ENCODE measurements around the gene R3HDM2.

R3HDM2 gene

GRCh38 chr12:57239587-57240065 is 191.2 kb downstream of the R3HDM2 start:
- peak in 2 of 14 donors; percentile 43 to 73 for DNase-seq

DNA sequence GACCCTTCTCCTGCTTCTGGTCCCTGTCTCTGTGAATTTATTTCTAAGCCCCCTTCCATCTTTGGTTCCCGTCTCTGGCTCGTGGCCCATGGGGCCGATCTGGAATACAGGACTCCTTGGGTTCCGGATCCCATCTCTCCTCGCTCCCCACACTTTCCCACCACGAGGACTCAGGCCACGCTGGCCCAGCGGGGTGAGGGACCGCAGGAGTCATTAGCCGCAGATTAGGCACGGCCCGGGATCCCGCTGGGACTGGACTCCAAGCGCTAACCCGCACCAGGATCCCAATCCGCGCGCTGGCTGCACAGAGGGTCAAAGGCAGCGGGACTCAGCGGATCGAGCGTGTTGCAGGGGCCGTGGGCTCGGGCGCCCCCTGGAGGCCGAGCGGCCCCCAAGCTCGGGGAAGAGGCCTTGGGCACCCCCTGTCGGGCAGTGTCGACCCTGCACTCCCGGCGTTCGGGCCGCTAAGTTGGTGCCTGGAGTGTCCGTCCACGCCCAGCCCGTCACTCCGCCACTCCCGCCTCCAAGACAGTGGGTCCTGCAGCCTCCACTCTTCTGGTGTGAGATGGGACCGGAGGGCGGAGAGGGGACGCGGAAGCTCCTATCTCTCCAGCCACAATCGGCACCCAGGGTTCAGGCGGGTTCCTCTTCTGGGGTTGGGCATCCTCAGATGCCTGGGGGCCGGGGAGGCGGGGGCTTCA is 191.8 kb downstream of the R3HDM2 start:
- peak in 13 of 14 donors; percentile 39 to 88 (median 74) for DNase-seq

DNA sequence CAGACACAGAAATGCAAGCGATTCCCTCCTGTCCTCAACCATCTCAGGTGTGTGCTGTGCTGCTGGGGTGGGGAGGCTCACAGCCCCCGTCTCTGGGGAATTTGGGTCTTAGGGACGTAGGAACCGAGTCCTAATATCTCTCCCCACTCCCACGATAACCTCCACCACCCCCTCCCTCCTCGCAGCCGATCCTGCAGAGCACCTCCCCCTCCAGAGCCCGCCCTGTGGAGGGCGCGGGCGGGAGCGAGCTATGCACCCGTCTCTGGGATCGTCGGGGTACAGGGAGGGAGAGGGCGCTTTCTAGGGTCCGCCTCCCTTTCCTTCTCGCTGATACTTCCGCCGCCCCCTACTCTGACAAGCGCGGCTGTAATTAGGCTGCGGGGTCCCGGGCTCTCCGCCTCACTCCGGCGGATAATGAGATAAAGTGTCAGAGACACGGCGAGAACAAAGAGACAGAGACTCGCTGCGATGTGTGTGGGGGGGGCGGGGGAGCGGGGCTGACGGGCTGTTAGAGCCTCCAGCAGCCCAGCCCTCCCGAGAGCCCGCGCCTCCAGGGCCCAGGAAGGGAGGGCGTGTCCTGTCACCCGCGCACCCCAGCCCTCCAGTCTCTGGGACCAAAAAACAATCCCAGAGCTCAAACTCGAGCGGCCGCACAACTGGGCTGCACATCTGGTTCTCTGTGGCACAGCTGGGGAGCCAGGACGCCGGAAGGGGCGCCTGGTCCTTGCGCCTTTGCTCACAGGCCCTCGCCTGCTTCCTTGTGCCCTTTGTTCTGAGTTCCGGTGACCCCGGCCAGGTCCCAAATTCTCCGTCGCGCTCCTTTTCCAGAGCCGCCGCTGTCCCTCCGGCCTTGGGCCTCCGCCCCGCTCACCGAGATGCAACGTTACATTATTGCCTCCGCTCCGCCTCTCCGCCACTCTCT is 192.7 kb downstream of the R3HDM2 start:
- peak in 1 of 14 donors; percentile 36 for DNase-seq

DNA sequence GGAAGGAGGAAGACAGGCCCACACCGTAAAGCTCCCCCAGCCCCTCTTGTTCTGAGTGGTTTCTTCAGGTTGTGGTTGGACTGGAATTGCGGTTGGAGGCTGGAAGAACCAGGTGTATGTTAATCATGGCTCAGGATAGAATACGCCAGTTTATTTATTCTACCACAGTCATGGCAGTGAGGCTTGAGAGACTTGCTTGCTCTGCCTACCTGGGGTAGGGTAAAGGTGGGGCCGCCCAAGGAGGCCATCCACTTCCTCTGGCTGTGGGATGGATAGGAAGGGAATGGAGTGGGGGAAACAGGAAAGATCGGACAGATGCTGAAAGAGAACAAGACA is 193.3 kb downstream of the R3HDM2 start:
- DNase-seq = no peak

- DNase-seq = no peak
Observed at GRCh38 chr12:57236925-57237595, 193.8 kb downstream of the R3HDM2 start.

DNA sequence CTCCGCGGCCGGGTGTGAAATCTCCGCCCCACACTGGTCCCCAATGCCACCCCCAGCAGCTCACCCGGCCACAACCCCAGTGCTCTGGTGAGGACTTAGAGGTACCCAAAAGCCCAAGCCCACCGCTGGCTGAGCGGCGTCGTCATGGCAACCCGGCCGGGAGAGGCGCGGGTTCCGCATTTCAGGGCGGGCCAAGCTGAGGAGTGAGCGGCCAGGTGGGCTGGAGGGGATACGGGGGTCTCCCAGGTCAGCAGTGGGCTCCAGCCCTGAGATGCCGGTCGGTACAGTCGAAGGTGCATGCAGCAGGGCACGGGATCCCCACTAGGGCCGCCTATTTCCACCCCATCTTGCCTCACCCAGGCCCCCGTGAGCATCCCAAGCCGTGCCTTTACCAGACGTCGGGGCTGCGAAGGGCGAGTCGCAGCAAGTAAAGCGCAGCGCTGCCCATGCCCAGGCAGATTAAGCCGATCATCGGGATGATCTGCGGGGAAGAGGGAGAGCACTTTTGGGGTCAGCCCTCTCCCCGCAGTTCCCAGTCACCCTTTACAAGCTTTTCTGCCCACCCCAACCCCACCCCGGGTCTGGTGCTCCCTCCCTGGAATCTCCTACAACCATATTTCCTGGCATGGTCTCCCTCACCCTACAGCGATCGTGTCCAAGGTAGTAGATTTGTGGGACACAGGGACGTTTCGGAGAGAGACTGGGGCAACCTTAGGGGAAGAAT is 194.5 kb downstream of the R3HDM2 start:
- no peak for DNase-seq

DNA sequence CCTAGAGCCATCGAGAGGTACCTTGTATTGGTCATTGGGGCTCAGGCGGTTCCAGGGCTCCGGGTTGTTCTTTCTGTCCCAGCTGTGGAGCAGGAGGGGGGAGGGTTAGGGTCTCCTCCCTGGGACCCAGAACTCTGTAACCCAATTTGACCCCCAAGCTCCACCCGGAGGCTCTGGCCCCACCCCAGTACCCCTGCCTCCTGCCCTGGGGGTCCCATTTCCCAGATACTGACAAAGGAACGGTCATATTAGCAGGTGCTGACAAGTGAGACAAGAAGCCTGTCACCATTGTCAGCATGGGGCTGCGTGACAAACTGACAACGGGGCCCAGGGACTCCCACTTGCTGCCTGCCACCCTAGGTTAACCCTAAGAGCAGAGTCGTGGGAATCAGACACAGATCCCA is 195.1 kb downstream of the R3HDM2 start:
- DNase-seq = no peak

DNA sequence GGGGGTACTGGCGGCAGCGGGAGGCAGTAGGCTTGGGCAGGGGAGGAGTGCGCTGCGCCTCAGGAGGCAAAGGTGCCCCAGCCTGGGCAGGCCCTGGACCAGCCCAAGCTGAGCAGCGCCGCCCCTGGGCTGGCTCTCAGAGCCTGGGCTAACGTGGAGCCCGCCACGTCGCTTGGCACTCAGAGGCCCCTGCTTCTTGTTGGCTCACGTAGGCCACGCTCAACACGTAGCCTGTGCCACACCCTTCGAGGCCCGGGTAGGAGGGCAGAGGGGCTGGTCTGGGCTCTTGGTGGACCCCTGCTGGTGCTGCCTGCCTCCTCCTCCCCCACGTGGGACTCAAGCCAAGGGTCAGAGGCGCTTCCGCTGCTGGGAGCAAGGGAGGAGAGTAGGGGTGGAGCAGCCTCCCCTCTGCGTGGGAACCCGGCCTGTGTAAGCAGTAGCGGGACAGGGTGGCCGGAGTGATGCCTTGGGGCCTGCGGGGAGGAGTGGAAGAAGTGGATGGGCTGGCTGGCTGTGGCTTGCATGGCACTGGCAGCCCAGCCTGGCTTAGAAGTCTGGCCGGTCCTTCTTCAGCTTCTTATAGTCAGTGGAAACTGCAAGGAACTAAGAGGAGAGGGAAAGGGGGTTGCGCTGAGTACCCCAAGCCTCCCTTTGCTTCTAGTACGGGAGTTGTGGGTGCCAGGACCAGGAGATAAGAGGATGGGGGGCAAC is 195.7 kb downstream of the R3HDM2 start:
- DNase-seq = no peak

- DNase-seq = no peak
Observed at GRCh38 chr12:57234571-57235016, 196.2 kb downstream of the R3HDM2 start.

- no peak for DNase-seq
Observed at GRCh38 chr12:57234233-57234570, 196.6 kb downstream of the R3HDM2 start.

DNA sequence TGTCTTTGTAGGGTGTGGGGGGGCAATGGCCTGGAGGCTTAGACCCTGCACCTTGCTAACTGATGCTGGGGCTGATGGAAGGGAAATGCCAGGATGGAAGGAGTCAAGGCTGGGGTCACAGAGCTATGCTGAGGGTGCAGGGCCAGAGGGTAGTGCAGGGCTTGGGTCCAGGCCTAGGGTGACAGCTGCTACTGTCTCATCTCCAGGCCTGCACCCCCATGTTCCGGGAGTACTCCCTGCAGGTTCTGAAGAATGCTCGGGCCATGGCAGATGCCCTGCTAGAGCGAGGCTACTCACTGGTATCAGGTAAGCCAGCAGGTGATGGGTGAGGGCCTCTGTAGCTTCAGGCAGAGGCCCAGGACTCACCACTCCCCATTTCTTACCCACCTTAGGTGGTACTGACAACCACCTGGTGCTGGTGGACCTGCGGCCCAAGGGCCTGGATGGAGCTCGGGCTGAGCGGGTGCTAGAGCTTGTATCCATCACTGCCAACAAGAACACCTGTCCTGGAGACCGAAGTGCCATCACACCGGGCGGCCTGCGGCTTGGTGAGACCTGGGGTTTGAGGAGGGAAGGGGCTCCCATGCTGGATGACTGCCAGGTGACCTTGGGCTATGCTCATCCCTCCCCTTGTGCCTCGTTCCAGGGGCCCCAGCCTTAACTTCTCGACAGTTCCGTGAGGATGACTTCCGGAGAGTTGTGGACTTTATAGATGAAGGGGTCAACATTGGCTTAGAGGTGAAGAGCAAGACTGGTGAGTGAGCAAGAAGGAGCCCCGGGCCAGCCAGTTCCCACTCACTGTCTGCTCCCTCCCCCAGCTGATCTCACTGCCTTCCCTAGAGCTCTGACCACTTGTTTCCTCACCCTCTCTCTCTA is 197.2 kb downstream of the R3HDM2 start:
- no peak for DNase-seq

DNA sequence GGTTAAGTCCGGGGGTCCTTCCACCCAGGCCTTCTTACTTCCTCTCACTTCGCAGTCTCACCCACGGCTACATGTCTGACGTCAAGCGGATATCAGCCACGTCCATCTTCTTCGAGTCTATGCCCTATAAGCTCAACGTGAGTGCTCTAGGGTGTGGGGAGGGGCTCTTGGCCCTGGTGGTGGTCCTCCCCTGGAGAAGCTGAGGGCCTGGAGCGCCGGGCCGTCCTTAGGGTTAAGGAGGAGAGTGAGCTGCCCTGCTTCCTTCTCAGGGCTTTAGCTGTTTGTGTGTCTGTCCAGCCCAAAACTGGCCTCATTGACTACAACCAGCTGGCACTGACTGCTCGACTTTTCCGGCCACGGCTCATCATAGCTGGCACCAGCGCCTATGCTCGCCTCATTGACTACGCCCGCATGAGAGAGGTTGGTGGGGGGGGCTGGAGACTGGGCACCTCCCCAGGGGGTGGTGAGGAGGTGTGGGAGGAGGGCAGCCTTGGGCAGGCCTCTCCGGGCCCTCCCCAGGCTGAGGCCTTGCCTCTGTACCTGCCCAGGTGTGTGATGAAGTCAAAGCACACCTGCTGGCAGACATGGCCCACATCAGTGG is 198.6 kb downstream of the R3HDM2 start:
- no peak for DNase-seq

GRCh38 chr12:57231276-57232021 is 199.4 kb downstream of the R3HDM2 start:
- DNase-seq = no peak

GRCh38 chr12:57230381-57231155 is 200.3 kb downstream of the R3HDM2 start:
- no peak for DNase-seq

GRCh38 chr12:57229634-57230380 is 201.0 kb downstream of the R3HDM2 start, which contains the start of gene SHMT2:
Gene SHMT2 (plus strand): TSS chr12:57229711. CDS start chr12:57229779, 68 bp downstream.
- peak; percentile 45 to 91 (median 82) for DNase-seq

DNA sequence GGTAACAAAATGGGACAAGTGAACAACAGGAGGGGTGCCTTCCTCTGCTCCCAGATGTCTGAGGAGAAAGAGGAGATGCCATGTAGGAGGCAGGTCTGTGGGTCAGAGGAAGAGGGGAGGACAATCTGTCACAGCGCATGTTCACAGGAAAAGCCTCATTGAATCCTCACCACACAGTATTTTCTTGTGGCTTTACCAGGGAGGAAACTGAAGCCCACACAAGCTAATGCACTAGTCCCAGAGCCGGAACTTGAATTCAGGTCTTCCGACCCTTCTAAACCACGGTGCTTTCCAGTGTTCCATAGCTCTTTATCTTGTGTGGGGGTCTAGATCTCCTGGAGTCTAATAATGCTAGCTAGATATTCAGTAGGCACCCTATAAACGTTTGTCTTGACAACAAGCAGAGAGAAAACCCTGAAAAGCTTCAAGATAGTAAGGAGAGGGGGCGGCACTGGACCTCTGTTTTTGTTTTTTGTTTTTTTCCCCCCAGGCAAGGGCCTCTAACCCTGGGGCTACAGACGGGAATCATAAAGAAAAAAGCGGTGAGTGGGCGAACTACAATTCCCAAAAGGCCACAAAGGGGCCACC is 201.7 kb downstream of the R3HDM2 start:
- peak in 1 of 14 donors; percentile 51 for DNase-seq
